Measurements from ENCODE around the gene HSDL2. TPM values are rescaled to one million over a fixed set of nuclear protein-coding genes. Genes with fewer than 3 reads are reported as not detected.

Gene HSDL2
- total and polyA plus RNA-seq, 11 donors: 54.0 to 241 (median 147) TPM

DNA sequence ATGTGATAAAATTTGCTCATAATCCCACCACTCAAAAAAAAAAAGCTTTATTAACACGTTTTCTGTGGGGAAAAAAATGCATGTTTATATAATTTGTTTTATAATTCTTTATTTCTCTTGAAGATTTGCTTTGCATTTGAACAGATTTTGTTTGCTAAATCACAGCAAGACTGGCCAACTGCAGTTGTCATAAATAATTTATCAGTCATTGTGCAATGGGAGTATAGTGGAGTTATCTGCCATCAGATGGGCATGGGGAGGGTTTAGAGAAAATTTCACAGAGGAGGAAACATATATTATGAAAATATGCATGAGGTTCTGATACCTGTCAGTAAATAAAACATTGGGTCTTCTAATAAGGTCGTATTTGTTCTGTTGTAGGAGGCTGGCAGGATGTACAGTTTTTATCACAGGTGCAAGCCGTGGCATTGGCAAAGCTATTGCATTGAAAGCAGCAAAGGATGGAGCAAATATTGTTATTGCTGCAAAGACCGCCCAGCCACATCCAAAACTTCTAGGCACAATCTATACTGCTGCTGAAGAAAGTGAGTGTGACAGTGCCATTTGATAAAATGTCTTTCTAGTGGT lies 23.8 kb downstream of the HSDL2 start:
- intact Hi-C loops (cut with DNase I): no loop called here
- WGBS, 4 donors: 80 to 90% (median 85%) methylated on average over 4 of the region's 4 CpGs
- H3K9me3 ChIP-seq: peaks cover 0 to 13% (median 0%) of the 10 kb centered on the region in 12 donors
- TF ChIP-seq POLR2A (IDR thresholded peaks at IDR 0.05): no peak
- TF ChIP-seq, protein P1, sequence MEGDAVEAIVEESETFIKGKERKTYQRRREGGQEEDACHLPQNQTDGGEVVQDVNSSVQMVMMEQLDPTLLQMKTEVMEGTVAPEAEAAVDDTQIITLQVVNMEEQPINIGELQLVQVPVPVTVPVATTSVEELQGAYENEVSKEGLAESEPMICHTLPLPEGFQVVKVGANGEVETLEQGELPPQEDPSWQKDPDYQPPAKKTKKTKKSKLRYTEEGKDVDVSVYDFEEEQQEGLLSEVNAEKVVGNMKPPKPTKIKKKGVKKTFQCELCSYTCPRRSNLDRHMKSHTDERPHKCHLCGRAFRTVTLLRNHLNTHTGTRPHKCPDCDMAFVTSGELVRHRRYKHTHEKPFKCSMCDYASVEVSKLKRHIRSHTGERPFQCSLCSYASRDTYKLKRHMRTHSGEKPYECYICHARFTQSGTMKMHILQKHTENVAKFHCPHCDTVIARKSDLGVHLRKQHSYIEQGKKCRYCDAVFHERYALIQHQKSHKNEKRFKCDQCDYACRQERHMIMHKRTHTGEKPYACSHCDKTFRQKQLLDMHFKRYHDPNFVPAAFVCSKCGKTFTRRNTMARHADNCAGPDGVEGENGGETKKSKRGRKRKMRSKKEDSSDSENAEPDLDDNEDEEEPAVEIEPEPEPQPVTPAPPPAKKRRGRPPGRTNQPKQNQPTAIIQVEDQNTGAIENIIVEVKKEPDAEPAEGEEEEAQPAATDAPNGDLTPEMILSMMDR (IDR thresholded peaks at IDR 0.05): no peak
- no peaks in the 10 kb centered on the region for H3K27me3 ChIP-seq
- peaks cover 0 to 7% (median 0%) of the 10 kb centered on the region in 12 donors for H3K4me1 ChIP-seq
- H3K4me3 ChIP-seq: no peak overlapping the region
- no peak overlapping the region for H3K27ac ChIP-seq
- ATAC-seq (no peak), DNase-seq (no peak)
- H3K36me3 ChIP-seq: peaks cover 0 to 45% (median 33%) of the 10 kb centered on the region in 9 donors

DNA sequence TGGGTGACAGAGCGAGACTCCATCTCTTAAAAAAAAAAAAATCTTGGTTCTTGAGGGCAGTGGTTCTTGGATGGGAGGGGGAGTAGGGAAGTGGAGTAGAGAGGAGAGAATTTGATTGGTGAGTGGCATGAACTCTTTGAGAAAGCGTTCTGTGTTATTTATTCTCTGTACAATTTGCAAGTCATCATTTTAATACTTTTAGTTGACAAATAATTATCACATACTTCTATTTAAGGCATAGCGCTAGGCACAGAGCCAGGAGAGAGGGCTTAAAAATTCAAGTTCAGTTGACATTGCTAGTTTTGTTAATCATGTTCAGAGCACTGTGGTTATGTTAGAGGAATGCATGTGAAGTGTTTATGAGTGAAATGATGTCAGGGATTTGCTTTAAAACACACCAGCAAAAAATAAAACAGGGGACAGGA lies 24.6 kb downstream of the HSDL2 start:
- no peaks in the 10 kb centered on the region for H3K27me3 ChIP-seq
- H3K4me3 ChIP-seq: no peak overlapping the region
- no peak for DNase-seq
- H3K27ac ChIP-seq: no peak overlapping the region
- H3K36me3 ChIP-seq: peaks cover 0 to 54% (median 41%) of the 10 kb centered on the region in 9 donors
- 75 to 79% (median 77%) methylated on average over 3 of the region's 3 CpGs for WGBS, 4 donors
- no peak for ATAC-seq
- H3K4me1 ChIP-seq: peaks cover 0 to 7% (median 0%) of the 10 kb centered on the region in 12 donors
- intact Hi-C loops (cut with DNase I): no loop called here
- no peak for TF ChIP-seq POLR2A (IDR thresholded peaks at IDR 0.05)
- TF ChIP-seq, protein P1 (IDR thresholded peaks at IDR 0.05): no peak
- H3K9me3 ChIP-seq: peaks cover 0 to 5% (median 0%) of the 10 kb centered on the region in 12 donors

DNA sequence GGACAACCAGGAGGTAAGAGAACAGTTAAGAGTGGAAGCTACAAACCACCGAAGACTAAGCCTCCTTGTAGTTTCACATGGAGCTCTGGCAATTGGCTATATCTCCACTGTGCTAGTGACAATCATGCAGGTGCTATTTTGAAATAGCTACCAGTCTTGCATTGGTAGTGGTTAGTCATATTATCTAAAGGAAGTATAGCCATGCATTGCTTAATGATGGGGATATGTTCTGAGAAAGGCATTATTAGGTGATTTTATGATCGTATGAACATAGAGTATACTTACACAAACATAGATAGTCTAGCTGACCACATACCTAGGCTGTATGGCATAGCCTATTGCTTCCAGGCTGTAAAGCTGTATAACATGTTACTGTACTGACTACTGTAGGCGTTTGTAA lies 28.4 kb downstream of the HSDL2 start:
- no peak for DNase-seq
- no peak for ATAC-seq
- Histone ChIP-seq H3K27me3 (no peaks in the 10 kb centered on the region), H3K36me3 (peaks cover 0 to 88% (median 74%) of the 10 kb centered on the region in 9 donors), H3K4me3 (no peak overlapping the region), H3K9me3 (no peaks in the 10 kb centered on the region), H3K27ac (no peak overlapping the region), H3K4me1 (peaks cover 0 to 7% (median 0%) of the 10 kb centered on the region in 12 donors)
- intact Hi-C loops (cut with DNase I): no loop called here
- TF ChIP-seq, protein P1 (IDR thresholded peaks at IDR 0.05): no peak
- TF ChIP-seq POLR2A (IDR thresholded peaks at IDR 0.05): no peak
- 91 to 95% (median 93%) methylated on average over 3 of the region's 3 CpGs for WGBS, 4 donors

DNA sequence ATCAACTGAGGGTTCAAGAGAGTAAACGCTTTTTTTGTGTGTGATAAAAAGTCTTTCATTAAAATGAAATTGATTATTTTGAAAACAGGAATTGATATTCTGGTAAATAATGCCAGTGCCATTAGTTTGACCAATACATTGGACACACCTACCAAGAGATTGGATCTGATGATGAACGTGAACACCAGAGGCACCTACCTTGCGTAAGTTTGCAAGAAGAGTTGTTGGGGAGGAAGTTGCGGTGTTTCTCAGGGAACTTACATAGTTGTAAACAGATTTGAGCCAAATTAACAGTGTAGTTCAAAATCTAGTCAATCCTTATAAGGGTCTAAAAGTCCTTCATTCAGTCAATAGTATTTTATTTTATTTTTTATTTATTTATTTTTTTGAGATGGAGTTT lies 28.9 kb downstream of the HSDL2 start:
- Histone ChIP-seq H3K4me3 (no peak overlapping the region), H3K27me3 (no peaks in the 10 kb centered on the region), H3K36me3 (peaks cover 0 to 91% (median 80%) of the 10 kb centered on the region in 9 donors), H3K27ac (no peak overlapping the region), H3K4me1 (peaks cover 0 to 7% (median 0%) of the 10 kb centered on the region in 12 donors), H3K9me3 (no peaks in the 10 kb centered on the region)
- DNase-seq (no peak), ATAC-seq (no peak)
- WGBS, 4 donors: 94 to 99% (median 94%) methylated on average over 4 of the region's 4 CpGs
- intact Hi-C loops (cut with DNase I): no loop called here
- TF ChIP-seq, protein P1 (IDR thresholded peaks at IDR 0.05): no peak
- TF ChIP-seq POLR2A (IDR thresholded peaks at IDR 0.05): no peak

All from heart left ventricle (tissue), 16 donors.